IMR-90 (cell line): Measurements from ENCODE around the gene CGGBP1. TPM values are rescaled to one million over a fixed set of nuclear protein-coding genes. Genes with fewer than 3 reads are reported as not detected.

Experiments
- ATAC-seq: fragments of 200-7000 bp; cut with Tn5 transposase; 2 replicates; pipeline ENCODE4 v1.9.1; 2020; ENCODE audit warnings: low read depth, mild to moderate bottlenecking, moderate library complexity
- BruUV-seq: library from RNA; stranded (reverse); fragments of 400-500 nt; replicated peaks from 2 replicates; lab custom pipeline; 2021; lab: Mats Ljungman, UMichigan
- CTCF ChIA-PET: fragments of 300-600 bp; formaldehyde crosslinking; extraction: SDS; loops from one replicate; lab custom pipeline; 2021; ENCODE audit warnings: antibody characterized with exemption; lab: Yijun Ruan, JAX
- POLR2A ChIA-PET: fragments of 300-600 bp; sonication (Branson Sonifier 250); formaldehyde crosslinking; loops from one replicate; lab custom pipeline; 2022; ENCODE audit warnings: antibody characterized with exemption; ENCODE audit not compliant: unreplicated experiment; lab: Charles Lee
- DNase-seq: peaks from one replicate; pipeline ENCODE4 v3.0.0; 2013
- H2AFZ ChIP-seq: replicated peaks from 2 replicates; pipeline ENCODE3; 2013; ENCODE audit warnings: low read length, mild to moderate bottlenecking; ENCODE audit not compliant: poor library complexity
- H2AK5ac ChIP-seq: 2 replicates; pipeline ENCODE4 v1.6.1; 2013; ENCODE audit warnings: low read depth, low read length, inconsistent platforms
- H2AK9ac ChIP-seq: replicated peaks from 2 replicates; pipeline ENCODE3; 2013; ENCODE audit warnings: mild to moderate bottlenecking, low read depth, low read length, moderate library complexity; ENCODE audit not compliant: poor library complexity
- H2BK120ac ChIP-seq: 2 replicates; pipeline ENCODE4 v1.6.1; 2013; ENCODE audit warnings: low read depth, low read length, inconsistent platforms
- H2BK15ac ChIP-seq: 3 replicates; pipeline ENCODE4 v1.6.1; 2013; ENCODE audit warnings: low read depth, low read length, inconsistent platforms
- H2BK20ac ChIP-seq: 2 replicates; pipeline ENCODE4 v1.6.1; 2013; ENCODE audit warnings: low read depth, mild to moderate bottlenecking, inconsistent platforms, low read length, moderate library complexity
- H2BK5ac ChIP-seq: 2 replicates; pipeline ENCODE4 v1.6.1; 2013; ENCODE audit warnings: mild to moderate bottlenecking, low read depth, low read length, inconsistent platforms; ENCODE audit not compliant: poor library complexity, severe bottlenecking
- H3K14ac ChIP-seq: replicated peaks from 2 replicates; pipeline ENCODE4 v1.6.1; 2013; ENCODE audit warnings: low read depth, low read length, inconsistent platforms
- H3K18ac ChIP-seq: 2 replicates; pipeline ENCODE4 v1.6.1; 2013; ENCODE audit warnings: low read depth, low read length, control low read depth
- H3K23ac ChIP-seq: 2 replicates; pipeline ENCODE4 v1.6.1; 2013; ENCODE audit warnings: low read depth, low read length, inconsistent platforms
- H3K27ac ChIP-seq: 2 replicates; pipeline ENCODE4 v1.5.1; 2013; ENCODE audit warnings: mild to moderate bottlenecking, control low read depth, low read length; ENCODE audit not compliant: insufficient read depth
- H3K27me3 ChIP-seq: 2 replicates; pipeline ENCODE4 v1.6.1; 2013; ENCODE audit warnings: low read length; ENCODE audit not compliant: control insufficient read depth, insufficient read depth
- H3K36me3 ChIP-seq: 2 replicates; pipeline ENCODE4 v1.6.1; 2013; ENCODE audit warnings: low read length, mixed read lengths; ENCODE audit not compliant: control insufficient read depth, insufficient read depth
- H3K4ac ChIP-seq: 2 replicates; pipeline ENCODE4 v1.6.1; 2013; ENCODE audit warnings: low read depth, low read length, inconsistent platforms
- H3K4me1 ChIP-seq: 2 replicates; pipeline ENCODE4 v1.6.1; 2013; ENCODE audit warnings: low read length, mixed read lengths; ENCODE audit not compliant: control insufficient read depth, insufficient read depth
- H3K4me2 ChIP-seq: 2 replicates; pipeline ENCODE4 v1.6.1; 2013; ENCODE audit warnings: low read depth, mild to moderate bottlenecking, control low read depth, low read length, moderate library complexity
- H3K4me3 ChIP-seq: 2 replicates; pipeline ENCODE4 v1.5.1; 2013; ENCODE audit warnings: low read depth, mild to moderate bottlenecking, control low read depth, low read length, moderate library complexity; ENCODE audit not compliant: insufficient read depth
- H3K56ac ChIP-seq: 2 replicates; pipeline ENCODE4 v1.6.1; 2013; ENCODE audit warnings: low read length, inconsistent platforms; ENCODE audit not compliant: insufficient read depth; ENCODE audit errors: extremely low read depth
- H3K79me1 ChIP-seq, 2 experiments: 2 replicates each; pipeline ENCODE4 v1.6.1; 2013; ENCODE audit warnings: low read length in 2 of 2, inconsistent platforms in 1 of 2, low read depth in 1 of 2
- H3K9ac ChIP-seq: 2 replicates; pipeline ENCODE4 v1.6.1; 2013; ENCODE audit warnings: low read depth, low read length, control low read depth
- H3K9me1 ChIP-seq: 2 replicates; pipeline ENCODE4 v1.6.1; 2013; ENCODE audit warnings: low read length, inconsistent platforms; ENCODE audit not compliant: insufficient read depth
- H3K9me3 ChIP-seq: 2 replicates; pipeline ENCODE4 v1.6.1; 2013; ENCODE audit warnings: low read length; ENCODE audit not compliant: control insufficient read depth, insufficient read depth
- H4K20me1 ChIP-seq: 2 replicates; pipeline ENCODE4 v1.6.1; 2013; ENCODE audit warnings: low read length, inconsistent platforms; ENCODE audit not compliant: insufficient read depth
- H4K5ac ChIP-seq: 2 replicates; pipeline ENCODE4 v1.6.1; 2013; ENCODE audit warnings: mild to moderate bottlenecking, low read depth, low read length, control low read depth
- H4K8ac ChIP-seq, 2 experiments: 2 replicates each; pipeline ENCODE4 v1.6.1; 2013; ENCODE audit warnings: low read depth in 2 of 2, low read length in 2 of 2, control low read depth in 1 of 2, inconsistent platforms in 1 of 2
- H4K91ac ChIP-seq: 2 replicates; pipeline ENCODE4 v1.6.1; 2013; ENCODE audit warnings: low read depth, low read length, inconsistent platforms; ENCODE audit not compliant: insufficient read depth
- BHLHE40 ChIP-seq: fragments of 150-350 bp; IDR thresholded peaks from 2 replicates; pipeline ENCODE4 v1.6.1; 2016; ENCODE audit warnings: mild to moderate bottlenecking, low read depth, low read length
- CEBPB ChIP-seq: IDR thresholded peaks from 2 replicates; pipeline ENCODE4 v1.6.1; 2012; ENCODE audit warnings: low read depth, low read length, improper control_type of control experiment
- CHD1 ChIP-seq: IDR thresholded peaks from 2 replicates; pipeline ENCODE4 v1.6.1; 2012; ENCODE audit warnings: low read depth, low read length, improper control_type of control experiment
- FOS ChIP-seq: fragments of 150-350 bp; IDR thresholded peaks from 2 replicates; pipeline ENCODE4 v1.6.1; 2016; ENCODE audit warnings: low read depth, low read length
- MAFK ChIP-seq: IDR thresholded peaks from 2 replicates; pipeline ENCODE4 v1.6.1; 2012; ENCODE audit warnings: low read depth, low read length, improper control_type of control experiment
- MAZ ChIP-seq: IDR thresholded peaks from 2 replicates; pipeline ENCODE4 v1.6.1; 2012; ENCODE audit warnings: low read depth, mild to moderate bottlenecking, low read length, improper control_type of control experiment, moderate library complexity, borderline replicate concordance
- MXI1 ChIP-seq: IDR thresholded peaks from 2 replicates; pipeline ENCODE4 v1.6.1; 2012; ENCODE audit warnings: low read depth, mild to moderate bottlenecking, low read length, moderate library complexity, borderline replicate concordance
- NFE2L2 ChIP-seq: fragments of 150-350 bp; IDR thresholded peaks from 2 replicates; pipeline ENCODE4 v1.6.1; 2016; ENCODE audit warnings: low read depth, mild to moderate bottlenecking, low read length
- POLR2A ChIP-seq: IDR thresholded peaks from 2 replicates; pipeline ENCODE4 v1.6.1; 2012; ENCODE audit warnings: mild to moderate bottlenecking, low read depth, low read length
- RAD21 ChIP-seq: IDR thresholded peaks from 2 replicates; pipeline ENCODE4 v1.6.1; 2012; ENCODE audit warnings: low read length, improper control_type of control experiment
- RCOR1 ChIP-seq: IDR thresholded peaks from 2 replicates; pipeline ENCODE4 v1.6.1; 2012; ENCODE audit warnings: mild to moderate bottlenecking, low read length, improper control_type of control experiment; ENCODE audit not compliant: insufficient replicate concordance
- RFX5 ChIP-seq: IDR thresholded peaks from 2 replicates; pipeline ENCODE4 v1.8.0; 2012; ENCODE audit warnings: low read depth, mild to moderate bottlenecking, low read length, moderate library complexity
- SMC3 ChIP-seq: fragments of 150-350 bp; IDR thresholded peaks from 2 replicates; pipeline ENCODE4 v1.6.1; 2016; ENCODE audit warnings: low read depth, mild to moderate bottlenecking, antibody characterized with exemption, low read length, moderate library complexity
- WGBS, 2 experiments: methylation state at CpG; one replicate each; pipeline versions ENCODE4 v1.1.5 to v1.1.7; 2013; ENCODE audit warnings: missing lambda C conversion rate in 2 of 2; ENCODE audit not compliant: insufficient read length in 1 of 2; ENCODE audit errors: extremely low coverage in 2 of 2; 5-methylcytosine and 5-hydroxymethylcytosine counted together
- dilution Hi-C: fragments of 300-500 bp; cut with HindIII; formaldehyde crosslinking; loops from one replicate; pipeline ENCODE4 v1.14.3; 2018; ENCODE audit warnings: low sequenced_read_pairs; ENCODE audit not compliant: unreplicated experiment
- in situ Hi-C: fragments of 300-500 bp; cut with MboI; formaldehyde crosslinking; loops from 3 replicates; pipeline ENCODE4 v1.14.3; 2019; ENCODE audit warnings: low sequenced_read_pairs, inconsistent platforms, mixed read lengths
- intact Hi-C: fragments of 100-400 bp; cut with micrococcal nuclease; formaldehyde crosslinking; loops from 2 replicates; pipeline ENCODE4 v1.10.0; 2022
- polyA plus RNA-seq, 3 experiments: library from polyadenylated mRNA; depleted of rRNA; stranded (reverse); fragments of >200 nt; gene quantifications; 2 replicates each; pipeline ENCODE4 v1.2.3, GENCODE V29; 2012; ENCODE audit warnings: low replicate concordance in 1 of 3
- total RNA-seq: library from RNA; depleted of rRNA; stranded (reverse); fragments of >200 nt; gene quantifications from 2 replicates; pipeline ENCODE4 v1.2.3, GENCODE V29; 2012
- TF ChIP-seq, protein P1 (sequence below): conservative IDR thresholded peaks from 2 replicates; pipeline ENCODE4 v1.5.1; 2012; ENCODE audit warnings: mild to moderate bottlenecking, low read depth, low read length, improper control_type of control experiment
- TF ChIP-seq, protein P2 (sequence below): fragments of 150-350 bp; IDR thresholded peaks from 2 replicates; pipeline ENCODE4 v1.6.1; 2017; ENCODE audit warnings: mild to moderate bottlenecking, antibody characterized with exemption, low read length, low read depth
- TF ChIP-seq, protein P3 (sequence below): fragments of 150-350 bp; IDR thresholded peaks from 2 replicates; pipeline ENCODE4 v1.6.1; 2016; ENCODE audit warnings: low read depth, mild to moderate bottlenecking, low read length, moderate library complexity, borderline replicate concordance

CGGBP1 gene
- total and polyA plus RNA-seq, 2 of the 4 experiments (the other 2 are of a cell fraction), result 42.1 to 47.7 TPM

DNA sequence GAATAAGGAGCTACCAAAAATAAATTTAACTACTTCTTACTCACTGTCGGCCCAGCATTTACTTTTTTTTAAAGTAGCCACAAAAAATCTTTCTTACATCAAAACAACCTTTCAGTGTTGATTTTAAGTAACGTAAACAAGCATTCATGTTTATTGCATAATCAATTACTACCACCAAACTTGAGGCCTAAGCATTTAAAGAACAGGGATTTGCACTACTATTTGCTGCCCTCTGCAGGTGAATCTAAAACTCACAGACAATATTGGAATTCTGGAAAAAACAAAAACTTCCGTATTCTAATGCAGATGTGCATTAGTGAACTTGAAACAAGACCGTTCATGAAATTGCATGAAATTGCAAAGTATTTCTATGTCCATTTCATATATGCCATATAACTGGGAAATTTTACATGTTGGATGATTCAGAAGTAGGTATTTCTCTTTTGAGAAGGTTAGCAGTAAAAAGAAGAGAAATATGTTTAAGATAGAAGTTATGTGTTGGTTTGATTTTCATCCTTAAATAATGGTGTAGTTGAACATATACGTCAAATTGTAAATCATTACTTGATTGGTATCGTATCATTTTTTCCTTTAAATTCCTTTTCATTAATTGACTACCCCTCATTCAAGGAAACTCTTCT is 55.6 kb downstream of the CGGBP1 start:
- H2AK5ac ChIP-seq, result no peak overlapping the region
- H2BK120ac ChIP-seq, result no peak overlapping the region
- H4K20me1 ChIP-seq, result no peaks in the 10 kb centered on the region
- H3K4me2 ChIP-seq, result no peak overlapping the region
- no peak overlapping the region for H2AK9ac ChIP-seq
- H3K14ac ChIP-seq, result no peak overlapping the region
- ChIA-PET POLR2A (no interaction called here), CTCF (interaction anchor here (0.7 to 1.3 kb wide), 7 partner anchors 10 to 705 kb away, joined by 3 to 6 read pairs (median 3); no protein-coding TSS in a partner anchor)
- H3K23ac ChIP-seq, result no peak overlapping the region
- dilution Hi-C loops (no loop called here), intact Hi-C loops (loop anchor here (1.0 to 5.0 kb wide), 4 partner anchors 109 to 705 kb away; no protein-coding TSS in a partner anchor), in situ Hi-C loops (no loop called here)
- H4K8ac ChIP-seq, result no peak overlapping the region
- BruUV-seq, result no TSS peak
- no peaks in the 10 kb centered on the region for H3K9me1 ChIP-seq
- no peak overlapping the region for H4K5ac ChIP-seq
- no peak overlapping the region for H2BK5ac ChIP-seq
- no peaks in the 10 kb centered on the region for H3K9me3 ChIP-seq
- TF ChIP-seq MAZ (no peak), MXI1 (no peak), BHLHE40 (no peak), NFE2L2 (no peak), POLR2A (no peak), RAD21 (peak; percentile 68), RCOR1 (no peak), MAFK (no peak), CHD1 (no peak), RFX5 (no peak), SMC3 (peak; percentile 47), FOS (no peak), CEBPB (peak; percentile 92)
- TF ChIP-seq, protein P1, sequence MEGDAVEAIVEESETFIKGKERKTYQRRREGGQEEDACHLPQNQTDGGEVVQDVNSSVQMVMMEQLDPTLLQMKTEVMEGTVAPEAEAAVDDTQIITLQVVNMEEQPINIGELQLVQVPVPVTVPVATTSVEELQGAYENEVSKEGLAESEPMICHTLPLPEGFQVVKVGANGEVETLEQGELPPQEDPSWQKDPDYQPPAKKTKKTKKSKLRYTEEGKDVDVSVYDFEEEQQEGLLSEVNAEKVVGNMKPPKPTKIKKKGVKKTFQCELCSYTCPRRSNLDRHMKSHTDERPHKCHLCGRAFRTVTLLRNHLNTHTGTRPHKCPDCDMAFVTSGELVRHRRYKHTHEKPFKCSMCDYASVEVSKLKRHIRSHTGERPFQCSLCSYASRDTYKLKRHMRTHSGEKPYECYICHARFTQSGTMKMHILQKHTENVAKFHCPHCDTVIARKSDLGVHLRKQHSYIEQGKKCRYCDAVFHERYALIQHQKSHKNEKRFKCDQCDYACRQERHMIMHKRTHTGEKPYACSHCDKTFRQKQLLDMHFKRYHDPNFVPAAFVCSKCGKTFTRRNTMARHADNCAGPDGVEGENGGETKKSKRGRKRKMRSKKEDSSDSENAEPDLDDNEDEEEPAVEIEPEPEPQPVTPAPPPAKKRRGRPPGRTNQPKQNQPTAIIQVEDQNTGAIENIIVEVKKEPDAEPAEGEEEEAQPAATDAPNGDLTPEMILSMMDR, result peak; percentile 75
- TF ChIP-seq, protein P2, sequence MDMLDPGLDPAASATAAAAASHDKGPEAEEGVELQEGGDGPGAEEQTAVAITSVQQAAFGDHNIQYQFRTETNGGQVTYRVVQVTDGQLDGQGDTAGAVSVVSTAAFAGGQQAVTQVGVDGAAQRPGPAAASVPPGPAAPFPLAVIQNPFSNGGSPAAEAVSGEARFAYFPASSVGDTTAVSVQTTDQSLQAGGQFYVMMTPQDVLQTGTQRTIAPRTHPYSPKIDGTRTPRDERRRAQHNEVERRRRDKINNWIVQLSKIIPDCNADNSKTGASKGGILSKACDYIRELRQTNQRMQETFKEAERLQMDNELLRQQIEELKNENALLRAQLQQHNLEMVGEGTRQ, result no peak
- TF ChIP-seq, protein P3, sequence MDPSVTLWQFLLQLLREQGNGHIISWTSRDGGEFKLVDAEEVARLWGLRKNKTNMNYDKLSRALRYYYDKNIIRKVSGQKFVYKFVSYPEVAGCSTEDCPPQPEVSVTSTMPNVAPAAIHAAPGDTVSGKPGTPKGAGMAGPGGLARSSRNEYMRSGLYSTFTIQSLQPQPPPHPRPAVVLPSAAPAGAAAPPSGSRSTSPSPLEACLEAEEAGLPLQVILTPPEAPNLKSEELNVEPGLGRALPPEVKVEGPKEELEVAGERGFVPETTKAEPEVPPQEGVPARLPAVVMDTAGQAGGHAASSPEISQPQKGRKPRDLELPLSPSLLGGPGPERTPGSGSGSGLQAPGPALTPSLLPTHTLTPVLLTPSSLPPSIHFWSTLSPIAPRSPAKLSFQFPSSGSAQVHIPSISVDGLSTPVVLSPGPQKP, result no peak
- no peak overlapping the region for H3K9ac ChIP-seq
- H3K36me3 ChIP-seq, result no peaks in the 10 kb centered on the region
- ATAC-seq (peak; percentile 53), DNase-seq (peak; percentile 49)
- no peaks in the 10 kb centered on the region for H3K79me1 ChIP-seq
- no peak overlapping the region for H3K4ac ChIP-seq
- no peak overlapping the region for H3K4me3 ChIP-seq
- peaks cover 5% of the 10 kb centered on the region for H3K27me3 ChIP-seq
- H2AFZ ChIP-seq, result no peak overlapping the region
- no peak overlapping the region for H4K91ac ChIP-seq
- H3K4me1 ChIP-seq, result no peaks in the 10 kb centered on the region
- no peak overlapping the region for H3K27ac ChIP-seq
- H3K18ac ChIP-seq, result no peak overlapping the region
- no peak overlapping the region for H3K56ac ChIP-seq
- no peak overlapping the region for H2BK15ac ChIP-seq
- 40% methylated on average over 1 of the region's 6 CpGs; no CpG with 5 or more reads in 1 of the 2 experiments for WGBS, 2 experiments
- H2BK20ac ChIP-seq, result no peak overlapping the region
